A549 (cell line): ENCODE measurements around the gene AKAP6. TPM values are rescaled to one million over a fixed set of nuclear protein-coding genes. Genes with fewer than 3 reads are reported as not detected.

Experiments used
- ATAC-seq, 2 experiments: fragments of 200-7000 bp in 1 of 2; fragments of >200 bp in 1 of 2; cut with Nextera tagmentation in 1 of 2; cut with Tn5 transposase in 1 of 2; 3 replicates each; pipeline versions ENCODE4 v1.8.0 to v1.9.1; 2018 to 2020; ENCODE audit warnings: mild to moderate bottlenecking in 1 of 2, moderate library complexity in 1 of 2
- CTCF ChIA-PET: fragments of 300-600 bp; sonication (Branson Sonifier 250); formaldehyde crosslinking; extraction: SDS; loops from one replicate; lab custom pipeline; 2021; ENCODE audit warnings: antibody characterized with exemption, inconsistent platforms; lab: Yijun Ruan, JAX
- POLR2A ChIA-PET: fragments of 350-600 bp; formaldehyde crosslinking; extraction: SDS; loops from one replicate; lab custom pipeline; 2021; ENCODE audit warnings: antibody characterized with exemption, inconsistent platforms; lab: Yijun Ruan, JAX
- DNase-seq, 2 experiments: peaks; one replicate each; pipeline versions ENCODE4 v3.0.0 to v3.0.0-alpha.2; 2011 to 2016; ENCODE audit warnings: low read depth in 1 of 2, low spot score in 1 of 2
- FAIRE-seq: peaks from 2 replicates; lab custom pipeline; 2011; peaks lifted over from hg19 to GRCh38; lab: Jason Lieb, UNC
- H3K27ac ChIP-seq, 2 experiments: fragments of >200 bp; sonication (Bioruptor Twin); formaldehyde crosslinking; 3 replicates each; pipeline ENCODE4 v1.5.1; 2016 to 2017
- H3K4me1 ChIP-seq: fragments of >200 bp; sonication (Bioruptor Twin); formaldehyde crosslinking; 3 replicates; pipeline ENCODE4 v1.6.1; 2016
- H3K4me2 ChIP-seq: fragments of >200 bp; sonication (Bioruptor Twin); formaldehyde crosslinking; 3 replicates; pipeline ENCODE4 v1.6.1; 2016
- H3K4me3 ChIP-seq: fragments of >200 bp; sonication (Bioruptor Twin); formaldehyde crosslinking; 3 replicates; pipeline ENCODE4 v1.5.1; 2016
- H3K9me3 ChIP-seq: fragments of >200 bp; sonication (Bioruptor Twin); formaldehyde crosslinking; 3 replicates; pipeline ENCODE4 v1.6.1; 2016
- ATOH8 ChIP-seq: fragments of 250-450 bp; sonication (Bioruptor Pico); IDR thresholded peaks from 2 replicates; pipeline ENCODE4 v1.5.0; 2020; ENCODE audit warnings: low read depth, mild to moderate bottlenecking, moderate library complexity
- CBX2 ChIP-seq: fragments of 200-600 bp; sonication (generic); IDR thresholded peaks from 2 replicates; pipeline ENCODE4 v1.6.1; 2016; ENCODE audit warnings: low read depth, mild to moderate bottlenecking, borderline replicate concordance
- CHD4 ChIP-seq: fragments of 200-600 bp; sonication (generic); IDR thresholded peaks from 2 replicates; pipeline ENCODE4 v1.6.1; 2016; ENCODE audit warnings: antibody characterized with exemption, mild to moderate bottlenecking, borderline replicate concordance
- CTCF ChIP-seq: fragments of >200 bp; sonication (Bioruptor Twin); formaldehyde crosslinking; IDR thresholded peaks from 3 replicates; pipeline ENCODE4 v1.5.1; 2016
- E2F6 ChIP-seq: IDR thresholded peaks from 2 replicates; pipeline ENCODE4 v1.6.1; 2012; ENCODE audit warnings: low read depth, borderline replicate concordance
- EP300 ChIP-seq, 2 experiments: fragments of >200 bp; sonication (Bioruptor Twin); formaldehyde crosslinking; IDR thresholded peaks; 2 replicates in 1 of 2; 3 replicates in 1 of 2; pipeline ENCODE4 v1.6.1; 2016 to 2017
- ESRRA ChIP-seq: fragments of 150-350 bp; IDR thresholded peaks from 2 replicates; pipeline ENCODE4 v1.6.1; 2014; ENCODE audit warnings: mild to moderate bottlenecking, low read length, borderline replicate concordance
- FOSB ChIP-seq: fragments of 250-450 bp; sonication (Bioruptor Pico); IDR thresholded peaks from 2 replicates; pipeline ENCODE4 v1.5.0; 2020; ENCODE audit warnings: mild to moderate bottlenecking, moderate library complexity
- FOXS1 ChIP-seq: fragments of 250-450 bp; sonication (Bioruptor Pico); IDR thresholded peaks from 2 replicates; pipeline ENCODE4 v1.5.0; 2020; ENCODE audit warnings: mild to moderate bottlenecking, moderate library complexity
- HES2 ChIP-seq: fragments of >200 bp; sonication (Bioruptor Twin); formaldehyde crosslinking; IDR thresholded peaks from 2 replicates; pipeline ENCODE4 v1.6.1; 2016
- HOXB13 ChIP-seq: fragments of 250-450 bp; sonication (Bioruptor Pico); IDR thresholded peaks from 2 replicates; pipeline ENCODE4 v1.5.0; 2020; ENCODE audit warnings: low read depth, mild to moderate bottlenecking, moderate library complexity
- HOXB5 ChIP-seq: fragments of 250-450 bp; sonication (Bioruptor Pico); IDR thresholded peaks from 2 replicates; pipeline ENCODE4 v1.5.0; 2020; ENCODE audit warnings: mild to moderate bottlenecking, moderate library complexity
- MAFK ChIP-seq: fragments of 450-650 bp; IDR thresholded peaks from 2 replicates; pipeline ENCODE4 v1.6.1; 2014; ENCODE audit not compliant: partially characterized antibody
- PHF8 ChIP-seq: fragments of 200-600 bp; sonication (generic); IDR thresholded peaks from 2 replicates; pipeline ENCODE4 v1.6.1; 2016; ENCODE audit warnings: low read depth, mild to moderate bottlenecking, antibody characterized with exemption, moderate library complexity, borderline replicate concordance
- REST ChIP-seq: fragments of 200-600 bp; sonication (generic); IDR thresholded peaks from 2 replicates; pipeline ENCODE4 v1.6.1; 2016; ENCODE audit warnings: antibody characterized with exemption, mild to moderate bottlenecking, moderate library complexity
- RFX5 ChIP-seq: fragments of 450-650 bp; IDR thresholded peaks from 2 replicates; pipeline ENCODE4 v1.7.1; 2014; ENCODE audit warnings: antibody characterized with exemption, mild to moderate bottlenecking, moderate library complexity
- SREBF2 ChIP-seq: fragments of 450-650 bp; IDR thresholded peaks from 2 replicates; pipeline ENCODE4 v1.6.1; 2014; ENCODE audit warnings: mild to moderate bottlenecking, moderate library complexity
- TFCP2L1 ChIP-seq: fragments of 250-450 bp; sonication (Bioruptor Pico); IDR thresholded peaks from 2 replicates; pipeline ENCODE4 v1.5.0; 2021; ENCODE audit warnings: mild to moderate bottlenecking
- TP53 ChIP-seq: fragments of 250-450 bp; sonication (Bioruptor Pico); IDR thresholded peaks from 2 replicates; pipeline ENCODE4 v1.5.0; 2021; ENCODE audit warnings: mild to moderate bottlenecking, moderate library complexity
- ZFP36 ChIP-seq: fragments of 450-650 bp; IDR thresholded peaks from 2 replicates; pipeline ENCODE4 v1.6.1; 2014; ENCODE audit warnings: borderline replicate concordance; ENCODE audit not compliant: partially characterized antibody
- ZNF302 ChIP-seq: fragments of 250-450 bp; sonication (Bioruptor Pico); IDR thresholded peaks from 2 replicates; pipeline ENCODE4 v1.9.0; 2021; ENCODE audit warnings: inconsistent platforms, mild to moderate bottlenecking, moderate library complexity
- ZSCAN20 ChIP-seq: fragments of 250-450 bp; sonication (Bioruptor Pico); IDR thresholded peaks from 2 replicates; pipeline ENCODE4 v1.8.0; 2022; ENCODE audit warnings: mild to moderate bottlenecking, moderate library complexity
- WGBS: methylation state at CpG from one replicate; pipeline ENCODE4 v1.1.6; 2017; ENCODE audit errors: missing lambda C conversion rate; 5-methylcytosine and 5-hydroxymethylcytosine counted together
- polyA plus RNA-seq, 4 experiments: library from polyadenylated mRNA; depleted of rRNA in 3 of 4; stranded (reverse); fragments of >200 nt; fragmentation: RNase III in 1 of 4; extraction: RNeasy Plus Mini Kit Qiagen cat#74134 plus additional on column Dnase treatment in 1 of 4; gene quantifications; 2 replicates in 3 of 4; 3 replicates in 1 of 4; pipeline ENCODE4 v1.2.3, GENCODE V29; 2011 to 2017

AKAP6 gene
- polyA plus RNA-seq, 2 of the 4 experiments (the other 2 are of a cell fraction): 0.27 to 1.9 TPM

- no peak overlapping the region for H3K4me2 ChIP-seq
- ChIA-PET POLR2A (no interaction called here), CTCF (no interaction called here)
- H3K4me1 ChIP-seq: no peaks in the 10 kb centered on the region
- TF ChIP-seq HOXB5 (CRISPR knock-in tag): no peak
- TF ChIP-seq ZFP36: no peak
- no peak for TF ChIP-seq ATOH8 (CRISPR knock-in tag)
- no peak for TF ChIP-seq EP300 (IDR thresholded peaks at IDR 0.05)
- TF ChIP-seq PHF8: no peak
- TF ChIP-seq E2F6: no peak
- no peak for TF ChIP-seq SREBF2
- TF ChIP-seq FOXS1 (CRISPR knock-in tag): no peak
- TF ChIP-seq ZNF302 (CRISPR knock-in tag): no peak
- TF ChIP-seq MAFK: no peak
- H3K4me3 ChIP-seq: no peak overlapping the region
- ATAC-seq (no peak), FAIRE-seq (no peak), DNase-seq (no peak)
- no peak overlapping the region for H3K27ac ChIP-seq
- 32% methylated on average over 3 of the region's 3 CpGs for WGBS
- H3K9me3 ChIP-seq: no peaks in the 10 kb centered on the region
These were observed 367.4 kb downstream of the AKAP6 start for GRCh38 chr14:32696325-32697091.

GRCh38 chr14:32697114-32697513 is 368.0 kb downstream of the AKAP6 start:
- Histone ChIP-seq H3K27ac (no peak overlapping the region), H3K4me2 (no peak overlapping the region)
- DNase-seq: no peak
- TF ChIP-seq HOXB5 (CRISPR knock-in tag) (no peak), CHD4 (no peak), ZFP36 (no peak), FOXS1 (CRISPR knock-in tag) (no peak), ESRRA (no peak), TP53 (no peak), RFX5 (no peak), HES2 (no peak), FOSB (CRISPR knock-in tag) (no peak)
- TF ChIP-seq, all 56 proteins: peak for 0
- Histone ChIP-seq H3K4me1 (no peaks in the 10 kb centered on the region), H3K4me3 (no peak overlapping the region), H3K9me3 (no peaks in the 10 kb centered on the region)
- ChIA-PET POLR2A (no interaction called here), CTCF (no interaction called here)
- 29% methylated on average over 2 of the region's 2 CpGs for WGBS
- ATAC-seq (no peak), FAIRE-seq (no peak)

- no peak for DNase-seq
These were observed 368.6 kb downstream of the AKAP6 start for GRCh38 chr14:32697704-32698103.

More at GRCh38 chr14:32697704-32698103, 368.6 kb downstream of the AKAP6 start:
- Histone ChIP-seq H3K9me3 (no peaks in the 10 kb centered on the region), H3K4me2 (no peak overlapping the region), H3K4me3 (no peak overlapping the region), H3K4me1 (no peaks in the 10 kb centered on the region), H3K27ac (no peak overlapping the region)
- ChIA-PET POLR2A (no interaction called here), CTCF (no interaction called here)
- FAIRE-seq (no peak), ATAC-seq (no peak)
- WGBS: 19% methylated on average over 1 of the region's 1 CpG
- TF ChIP-seq CTCF (no peak), ZSCAN20 (no peak), REST (no peak), ZNF302 (CRISPR knock-in tag) (no peak), HOXB13 (CRISPR knock-in tag) (no peak), TFCP2L1 (no peak), CBX2 (no peak)
